Mucosa of descending colon (tissue), 3 donors: ENCODE data around the gene LRPAP1. TPM values are rescaled to one million over a fixed set of nuclear protein-coding genes. Genes with fewer than 3 reads are reported as not detected.
A peak's percentile ranks its signal among the peaks of the same experiment; 100 is the strongest.

Source experiments
- ATAC-seq: fragments of 200-7000 bp; cut with Tn5 transposase; one replicate; pipeline ENCODE4 v1.9.1; 2020; ENCODE audit warnings: mild to moderate bottlenecking, moderate library complexity
- DNase-seq, 3 donors: peaks; one replicate each; pipeline ENCODE4 v3.0.0-alpha.2; 2020
- H3K36me3 ChIP-seq: fragments of 200-600 bp; one replicate; pipeline ENCODE4 v1.8.0; 2021; ENCODE audit warnings: low read depth, mild to moderate bottlenecking
- H3K4me1 ChIP-seq: fragments of 200-600 bp; one replicate; pipeline ENCODE4 v1.8.0; 2021; ENCODE audit warnings: low read depth, mild to moderate bottlenecking
- H3K4me3 ChIP-seq: fragments of 200-600 bp; one replicate; pipeline ENCODE4 v1.8.0; 2021; ENCODE audit warnings: mild to moderate bottlenecking
- H3K9me3 ChIP-seq: fragments of 200-600 bp; one replicate; pipeline ENCODE4 v1.8.0; 2021; ENCODE audit warnings: mild to moderate bottlenecking
- CTCF ChIP-seq: fragments of 200-600 bp; IDR thresholded peaks from one replicate; pipeline ENCODE4 v1.8.0; 2022; ENCODE audit warnings: antibody characterized with exemption, mild to moderate bottlenecking
- intact Hi-C, 2 donors: fragments of 100-400 bp; cut with DNase I in 1 of 2; cut with micrococcal nuclease in 1 of 2; formaldehyde crosslinking; loops; one replicate each; pipeline versions ENCODE4 v1.11.0 to v1.11.1; 2022; cut with DNase I, micrococcal nuclease
- total RNA-seq, 3 donors: library from RNA; stranded (reverse); fragmentation: NEBNext Ultra II Directional in 2 of 3; extraction: Animal tissue kit (Norgen Biotek cat#: 25700) in 2 of 3; gene quantifications; one replicate each; pipeline versions ENCODE4 v1.2.1 to v1.2.4, GENCODE V29; 2021 to 2023
- donor health status: DM: no; HTN: no; CAD: no; lungs with moderate emphysema.
- donor health status: DM: no; HTN: no; CAD: no.
- donor health status: DM: no; HTN: yes; CAD: no.

LRPAP1 gene
- total RNA-seq, 3 donors from 2014 or later = 109 to 139 (median 137) TPM

GRCh38 chr4:3473181-3473950 lies 58.9 kb downstream of the LRPAP1 start:
- H3K9me3 ChIP-seq = no peaks in the 10 kb centered on the region
- peak in 1 of 3 donors; percentile 44 for DNase-seq
- no peak for ATAC-seq
- H3K4me3 ChIP-seq = no peak overlapping the region
- TF ChIP-seq CTCF = no peak
- H3K4me1 ChIP-seq = peaks cover 8% of the 10 kb centered on the region
- H3K36me3 ChIP-seq = no peaks in the 10 kb centered on the region
- intact Hi-C loops = no loop called here

- Histone ChIP-seq H3K4me1 (peaks cover 8% of the 10 kb centered on the region), H3K4me3 (no peak overlapping the region), H3K9me3 (no peaks in the 10 kb centered on the region), H3K36me3 (no peaks in the 10 kb centered on the region)
- peak; percentile 12 for ATAC-seq
- DNase-seq = peak in 2 of 3 donors; percentile 21 to 38
- TF ChIP-seq CTCF = no peak
- intact Hi-C loops = no loop called here
Observed at GRCh38 chr4:3472411-3473141, 59.6 kb downstream of the LRPAP1 start.

- intact Hi-C loops = no loop called here
- no peak for ATAC-seq
- H3K4me3 ChIP-seq = no peak overlapping the region
- peak in 2 of 3 donors; percentile 21 to 33 for DNase-seq
- H3K36me3 ChIP-seq = no peaks in the 10 kb centered on the region
- peaks cover 8% of the 10 kb centered on the region for H3K4me1 ChIP-seq
- no peak for TF ChIP-seq CTCF
- no peaks in the 10 kb centered on the region for H3K9me3 ChIP-seq
Observed at GRCh38 chr4:3471886-3472285, 60.3 kb downstream of the LRPAP1 start.

- ATAC-seq = no peak
- no peaks in the 10 kb centered on the region for H3K9me3 ChIP-seq
- intact Hi-C loops = no loop called here
- TF ChIP-seq CTCF = no peak
- no peak overlapping the region for H3K4me3 ChIP-seq
- peak in 2 of 3 donors; percentile 18 to 40 for DNase-seq
- no peaks in the 10 kb centered on the region for H3K36me3 ChIP-seq
- peaks cover 8% of the 10 kb centered on the region for H3K4me1 ChIP-seq
Observed at GRCh38 chr4:3471098-3471760, 61.0 kb downstream of the LRPAP1 start.

- H3K36me3 ChIP-seq = no peaks in the 10 kb centered on the region
- H3K9me3 ChIP-seq = no peaks in the 10 kb centered on the region
- no peak for TF ChIP-seq CTCF
- no peak overlapping the region for H3K4me3 ChIP-seq
- intact Hi-C loops = no loop called here
- DNase-seq (peak; percentile 34 to 69 (median 46)), ATAC-seq (peak; percentile 43)
- H3K4me1 ChIP-seq = peaks cover 8% of the 10 kb centered on the region
Observed at GRCh38 chr4:3470244-3471097, 61.8 kb downstream of the LRPAP1 start.
